ENCODE measurements around the gene CERKL.

- no peak for TF ChIP-seq CTCF (conservative IDR thresholded peaks at IDR 0.05; ENCODE audit: low read depth in 2 of 2)
- no peak for TF ChIP-seq REST (IDR thresholded peaks at IDR 0.05; ENCODE audit: unreplicated experiment)
- no peak for TF ChIP-seq EZH2 (IDR thresholded peaks at IDR 0.05; ENCODE audit: low read depth, unreplicated experiment)
- no peak for TF ChIP-seq CREB1 (CRISPR knock-in tag; IDR thresholded peaks at IDR 0.05; ENCODE audit: low read depth)
- no peak for TF ChIP-seq POLR2AphosphoS5 (IDR thresholded peaks at IDR 0.05; ENCODE audit: low read depth)
- no peak for TF ChIP-seq EZH2phosphoT487 (IDR thresholded peaks at IDR 0.05; ENCODE audit: unreplicated experiment)
- no peak for TF ChIP-seq JUNB (IDR thresholded peaks at IDR 0.05; ENCODE audit: unreplicated experiment)
- no peak for TF ChIP-seq ETS1 (IDR thresholded peaks at IDR 0.05)
- no peak for TF ChIP-seq STAT1 (IDR thresholded peaks at IDR 0.05; ENCODE audit: unreplicated experiment)
- no peak for TF ChIP-seq ZNF462 (CRISPR knock-in tag; IDR thresholded peaks at IDR 0.05)
- TF ChIP-seq NANOG (IDR thresholded peaks at IDR 0.05; ENCODE audit: borderline replicate concordance), result no peak
- TF ChIP-seq ZNF114 (CRISPR knock-in tag; IDR thresholded peaks at IDR 0.05), result no peak
- TF ChIP-seq ZNF331 (CRISPR knock-in tag; IDR thresholded peaks at IDR 0.05; ENCODE audit: low read depth), result no peak
Measured at GRCh38 chr2:181632733-181633401, 24.0 kb downstream of the CERKL start.

Data from GM23338 (cell line).